ENCODE data around the gene IFIT2.

IFIT2 gene

GRCh38 chr10:89343089-89343767, 41.4 kb downstream of the IFIT2 start:
- POLR2A ChIA-PET = interaction anchor here (0.9 kb wide), 1 partner anchor 15 kb away, joined by 3 read pairs; the partner anchor contains the start of gene IFIT3
- CTCF ChIA-PET = interaction anchor here (1.2 to 1.4 kb wide), 2 partner anchors 8 to 73 kb away, joined by 3 read pairs; no protein-coding TSS in a partner anchor
- no peak for TF ChIP-seq CTCF (IDR thresholded peaks at IDR 0.05; ENCODE audit: control extremely low read depth, extremely low read depth, low read depth, missing control alignments)
- DNase-seq (ENCODE audit: extremely low spot score) = no peak

- no peak for TF ChIP-seq CTCF (IDR thresholded peaks at IDR 0.05; ENCODE audit: control extremely low read depth, extremely low read depth, low read depth, missing control alignments)
- DNase-seq (ENCODE audit: extremely low spot score) = no peak
- POLR2A ChIA-PET = no interaction called here
- CTCF ChIA-PET = interaction anchor here (1.2 kb wide), 1 partner anchor 9 kb away, joined by 3 read pairs; no protein-coding TSS in a partner anchor
Measured at GRCh38 chr10:89344156-89344555, 42.3 kb downstream of the IFIT2 start.

- CTCF ChIA-PET = interaction anchor here (0.8 to 1.6 kb wide), 4 partner anchors 10 to 97 kb away, joined by 3 to 9 read pairs (median 4); no protein-coding TSS in a partner anchor
- no peak for TF ChIP-seq CTCF (IDR thresholded peaks at IDR 0.05; ENCODE audit: control extremely low read depth, extremely low read depth, low read depth, missing control alignments)
- POLR2A ChIA-PET = no interaction called here
- DNase-seq (ENCODE audit: extremely low spot score) = no peak
Measured at GRCh38 chr10:89345367-89346000, 43.6 kb downstream of the IFIT2 start.

GRCh38 chr10:89346405-89347254, 44.8 kb downstream of the IFIT2 start:
- POLR2A ChIA-PET = interaction anchor here (0.5 kb wide), 1 partner anchor 46 kb away, joined by 4 read pairs; the partner anchor contains the start of gene IFIT1
- CTCF ChIA-PET = interaction anchor here (0.8 to 1.6 kb wide), 5 partner anchors 9 to 98 kb away, joined by 3 to 9 read pairs (median 4); no protein-coding TSS in a partner anchor

GRCh38 chr10:89347701-89348457, 46.0 kb downstream of the IFIT2 start:
- ChIA-PET POLR2A (no interaction called here), CTCF (interaction anchor here (0.7 to 1.7 kb wide), 3 partner anchors 16 to 21 kb away, joined by 4 to 9 read pairs (median 4); no protein-coding TSS in a partner anchor)
- DNase-seq (ENCODE audit: extremely low spot score) = no peak
- TF ChIP-seq CTCF (IDR thresholded peaks at IDR 0.05; ENCODE audit: control extremely low read depth, extremely low read depth, low read depth, missing control alignments) = no peak

More at GRCh38 chr10:89346405-89347254, 44.8 kb downstream of the IFIT2 start:
- no peak for TF ChIP-seq CTCF (IDR thresholded peaks at IDR 0.05; ENCODE audit: control extremely low read depth, extremely low read depth, low read depth, missing control alignments)
- no peak for DNase-seq (ENCODE audit: extremely low spot score)

Data from GM10248 (cell line).